ENCODE measurements around the gene RNFT1. TPM values are rescaled to one million over a fixed set of nuclear protein-coding genes. Genes with fewer than 3 reads are reported as not detected.
"Not testable (repeated sequence)": the region's sequence is repeated elsewhere in the genome, so short reads cannot be mapped to it uniquely, and the experiment has no call there.

The RNFT1 gene
- total RNA-seq, 1 experiment from 2014 or later = 6.8 TPM

DNA sequence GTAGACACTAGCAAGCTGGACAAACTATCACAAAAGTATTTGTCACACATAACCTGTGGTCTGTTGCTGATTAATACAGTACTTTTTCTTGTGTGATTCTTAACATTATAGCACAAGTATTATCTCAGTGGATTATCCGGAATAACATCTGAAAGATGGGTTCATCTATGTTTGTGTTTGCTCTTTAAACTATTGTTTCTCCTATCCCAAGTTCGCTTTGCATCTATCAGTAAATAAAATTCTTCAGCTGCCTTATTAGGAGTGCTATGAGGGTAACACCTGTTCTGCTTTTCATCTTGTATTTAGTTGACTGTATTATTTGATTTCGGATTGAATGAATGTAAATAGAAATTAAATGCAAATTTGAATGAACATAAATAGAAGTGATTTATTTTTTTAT lies 14.5 kb downstream of the RNFT1 start:
- H3K23ac ChIP-seq (ENCODE audit: insufficient read length, low read depth, low read length) = no peak overlapping the region
- no peak overlapping the region for H2AFZ ChIP-seq (ENCODE audit: low read length)
- 100% methylated on average over 1 of the region's 3 CpGs for WGBS (ENCODE audit: extremely low coverage, insufficient read length, low lambda C conversion rate)
- no peak overlapping the region for H3K56ac ChIP-seq (ENCODE audit: insufficient read length, low read depth, low read length)
- no peaks in the 10 kb centered on the region for H3K4me1 ChIP-seq (ENCODE audit: insufficient read depth, low read length)
- no peaks in the 10 kb centered on the region for H3K27me3 ChIP-seq (ENCODE audit: insufficient read depth, low read length)
- no peaks in the 10 kb centered on the region for H3K79me2 ChIP-seq (ENCODE audit: insufficient read depth, low read length)
- no peak overlapping the region for H3K18ac ChIP-seq (ENCODE audit: insufficient read length, low read depth, low read length)
- H3K4me1 Mint-ChIP-seq = no peaks in the 10 kb centered on the region
- no peak overlapping the region for H3K27ac ChIP-seq (ENCODE audit: insufficient read length, low read depth, low read length)
- TF ChIP-seq, protein P1, sequence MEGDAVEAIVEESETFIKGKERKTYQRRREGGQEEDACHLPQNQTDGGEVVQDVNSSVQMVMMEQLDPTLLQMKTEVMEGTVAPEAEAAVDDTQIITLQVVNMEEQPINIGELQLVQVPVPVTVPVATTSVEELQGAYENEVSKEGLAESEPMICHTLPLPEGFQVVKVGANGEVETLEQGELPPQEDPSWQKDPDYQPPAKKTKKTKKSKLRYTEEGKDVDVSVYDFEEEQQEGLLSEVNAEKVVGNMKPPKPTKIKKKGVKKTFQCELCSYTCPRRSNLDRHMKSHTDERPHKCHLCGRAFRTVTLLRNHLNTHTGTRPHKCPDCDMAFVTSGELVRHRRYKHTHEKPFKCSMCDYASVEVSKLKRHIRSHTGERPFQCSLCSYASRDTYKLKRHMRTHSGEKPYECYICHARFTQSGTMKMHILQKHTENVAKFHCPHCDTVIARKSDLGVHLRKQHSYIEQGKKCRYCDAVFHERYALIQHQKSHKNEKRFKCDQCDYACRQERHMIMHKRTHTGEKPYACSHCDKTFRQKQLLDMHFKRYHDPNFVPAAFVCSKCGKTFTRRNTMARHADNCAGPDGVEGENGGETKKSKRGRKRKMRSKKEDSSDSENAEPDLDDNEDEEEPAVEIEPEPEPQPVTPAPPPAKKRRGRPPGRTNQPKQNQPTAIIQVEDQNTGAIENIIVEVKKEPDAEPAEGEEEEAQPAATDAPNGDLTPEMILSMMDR (conservative IDR thresholded peaks at IDR 0.05) = no peak
- no peak overlapping the region for H3K4me2 ChIP-seq (ENCODE audit: insufficient read depth, insufficient read length, low read length)
- H3K14ac ChIP-seq (ENCODE audit: insufficient read depth, low read length) = no peak overlapping the region
- H3K4ac ChIP-seq (ENCODE audit: low read depth, low read length) = no peak overlapping the region
- H3K23me2 ChIP-seq (ENCODE audit: insufficient read length, low read depth, low read length, poor library complexity, severe bottlenecking) = no peaks in the 10 kb centered on the region
- H2BK20ac ChIP-seq (ENCODE audit: low read depth, low read length, poor library complexity, severe bottlenecking) = no peak overlapping the region
- H3T11ph ChIP-seq (ENCODE audit: low read length) = no peak overlapping the region
- H4K5ac ChIP-seq (ENCODE audit: insufficient read length, low read depth, low read length) = no peak overlapping the region
- DNase-seq = no peak
- no peak overlapping the region for H4K91ac ChIP-seq (ENCODE audit: insufficient read length, low read depth, low read length)
- no peak overlapping the region for H3K9ac ChIP-seq (ENCODE audit: extremely low read depth, insufficient read length, low read length)
- H3K9me3 Mint-ChIP-seq = no peaks in the 10 kb centered on the region
- H3K36me3 Mint-ChIP-seq (ENCODE audit: insufficient read depth in 1 of 3, low read depth in 3 of 3) = peaks cover 2 to 23% (median 12%) of the 10 kb centered on the region in 3 experiments; a peak in 6 of 7 replicates
- no peaks in the 10 kb centered on the region for H4K20me1 ChIP-seq (ENCODE audit: control insufficient read depth, insufficient read depth, insufficient read length)
- no peak overlapping the region for H3K27ac Mint-ChIP-seq
- H3K9me3 ChIP-seq (ENCODE audit: control insufficient read depth, low read depth, low read length) = no peaks in the 10 kb centered on the region
- no peak overlapping the region for H4K8ac ChIP-seq (replicated peaks; ENCODE audit: insufficient read length, low read depth, low read length)
- no peak overlapping the region for H2BK12ac ChIP-seq (ENCODE audit: insufficient read length, low read depth, low read length)
- no peak overlapping the region for H2BK120ac ChIP-seq (ENCODE audit: low read depth, low read length, poor library complexity, severe bottlenecking)
- no peaks in the 10 kb centered on the region for H3K79me1 ChIP-seq (ENCODE audit: insufficient read depth, low read depth, low read length, poor library complexity, severe bottlenecking)
- H2BK15ac ChIP-seq (ENCODE audit: low read depth, low read length) = no peak overlapping the region
- no peaks in the 10 kb centered on the region for H3K27me3 Mint-ChIP-seq (ENCODE audit: low read depth)
- no peak overlapping the region for H3K4me3 Mint-ChIP-seq
- no peak overlapping the region for H2BK5ac ChIP-seq (ENCODE audit: insufficient read length, low read length)
- no peak overlapping the region for H2AK5ac ChIP-seq (ENCODE audit: insufficient read length, low read length)

DNA sequence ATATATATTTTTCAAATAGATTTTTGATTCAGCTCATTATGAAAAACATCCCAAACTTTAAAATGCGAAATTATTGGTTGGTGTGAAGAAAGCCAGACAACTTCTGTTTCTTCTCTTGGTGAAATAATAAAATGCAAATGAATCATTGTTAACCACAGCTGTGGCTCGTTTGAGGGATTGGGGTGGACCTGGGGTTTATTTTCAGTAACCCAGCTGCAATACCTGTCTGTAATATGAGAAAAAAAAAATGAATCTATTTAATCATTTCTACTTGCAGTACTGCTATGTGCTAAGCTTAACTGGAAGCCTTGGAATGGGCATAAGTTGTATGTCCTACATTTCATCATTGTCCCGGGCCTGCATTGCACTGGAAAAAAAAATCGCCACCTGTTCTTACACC lies 17.2 kb downstream of the RNFT1 start:
- not testable (repeated sequence) for H3K4me2 ChIP-seq (ENCODE audit: insufficient read depth, insufficient read length, low read length); H3K4me1 ChIP-seq (ENCODE audit: insufficient read depth, low read length); H3K9ac ChIP-seq (ENCODE audit: extremely low read depth, insufficient read length, low read length); H4K5ac ChIP-seq (ENCODE audit: insufficient read length, low read depth, low read length); H4K20me1 ChIP-seq (ENCODE audit: control insufficient read depth, insufficient read depth, insufficient read length); H2AFZ ChIP-seq (ENCODE audit: low read length); H3K27me3 ChIP-seq (ENCODE audit: insufficient read depth, low read length); H3K4ac ChIP-seq (ENCODE audit: low read depth, low read length); H3K79me2 ChIP-seq (ENCODE audit: insufficient read depth, low read length); H3K23me2 ChIP-seq (ENCODE audit: insufficient read length, low read depth, low read length, poor library complexity, severe bottlenecking); DNase-seq; H3K18ac ChIP-seq (ENCODE audit: insufficient read length, low read depth, low read length); H3K4me1 Mint-ChIP-seq; H3K79me1 ChIP-seq (ENCODE audit: insufficient read depth, low read depth, low read length, poor library complexity, severe bottlenecking); H3K4me3 Mint-ChIP-seq; H2BK120ac ChIP-seq (ENCODE audit: low read depth, low read length, poor library complexity, severe bottlenecking); H3K27ac ChIP-seq (ENCODE audit: insufficient read length, low read depth, low read length); H3K23ac ChIP-seq (ENCODE audit: insufficient read length, low read depth, low read length); H2BK12ac ChIP-seq (ENCODE audit: insufficient read length, low read depth, low read length); H3K56ac ChIP-seq (ENCODE audit: insufficient read length, low read depth, low read length); H2BK20ac ChIP-seq (ENCODE audit: low read depth, low read length, poor library complexity, severe bottlenecking); H4K8ac ChIP-seq (replicated peaks; ENCODE audit: insufficient read length, low read depth, low read length); H3K9me3 Mint-ChIP-seq; H3K14ac ChIP-seq (ENCODE audit: insufficient read depth, low read length); H3K9me3 ChIP-seq (ENCODE audit: control insufficient read depth, low read depth, low read length); H2BK5ac ChIP-seq (ENCODE audit: insufficient read length, low read length); H3K27ac Mint-ChIP-seq; H3T11ph ChIP-seq (ENCODE audit: low read length); H2AK5ac ChIP-seq (ENCODE audit: insufficient read length, low read length); H4K91ac ChIP-seq (ENCODE audit: insufficient read length, low read depth, low read length); H3K27me3 Mint-ChIP-seq (ENCODE audit: low read depth); H2BK15ac ChIP-seq (ENCODE audit: low read depth, low read length)
- no CpG with 5 or more reads among the region's 4 CpGs for WGBS (ENCODE audit: extremely low coverage, insufficient read length, low lambda C conversion rate)
- H3K36me3 Mint-ChIP-seq (ENCODE audit: insufficient read depth in 1 of 3, low read depth in 3 of 3) = peaks cover 3 to 38% (median 19%) of the 10 kb centered on the region in 3 experiments; a peak in 6 of 7 replicates

Data from H9 (cell line).